ENCODE results near the gene CERS4. TPM values are rescaled to one million over a fixed set of nuclear protein-coding genes. Genes with fewer than 3 reads are reported as not detected.
"Not testable (repeated sequence)": the region's sequence is repeated elsewhere in the genome, so short reads cannot be mapped to it uniquely, and the experiment has no call there.

CERS4 gene
- total RNA-seq, 2 donors from 2014 or later = 23.2 to 28.8 TPM

- no peak for DNase-seq (ENCODE audit: low spot score)
- intact Hi-C loops (cut with DNase I) = no loop called here
Observed at GRCh38 chr19:8239528-8240273, 30.5 kb downstream of the CERS4 start.

GRCh38 chr19:8240274-8241229 is 31.4 kb downstream of the CERS4 start:
- intact Hi-C loops (cut with DNase I) = no loop called here
- DNase-seq (ENCODE audit: low spot score) = peak; percentile 96

GRCh38 chr19:8241646-8242045 is 32.5 kb downstream of the CERS4 start:
- intact Hi-C loops (cut with DNase I) = no loop called here
- no peak for DNase-seq (ENCODE audit: low spot score)

GRCh38 chr19:8242211-8242821 is 33.1 kb downstream of the CERS4 start:
- intact Hi-C loops (cut with DNase I) = no loop called here
- DNase-seq (ENCODE audit: low spot score) = no peak

GRCh38 chr19:8243146-8243545 is 34.0 kb downstream of the CERS4 start:
- DNase-seq (ENCODE audit: low spot score) = no peak
- intact Hi-C loops (cut with DNase I) = no loop called here

- intact Hi-C loops (cut with DNase I) = no loop called here
Observed at GRCh38 chr19:8244442-8244841, 35.3 kb downstream of the CERS4 start.

GRCh38 chr19:8245869-8246835 is 37.0 kb downstream of the CERS4 start:
- intact Hi-C loops (cut with DNase I) = no loop called here
- DNase-seq (ENCODE audit: low spot score) = no peak

More at GRCh38 chr19:8244442-8244841, 35.3 kb downstream of the CERS4 start:
- DNase-seq (ENCODE audit: low spot score) = no peak

GRCh38 chr19:8247129-8247890 is 38.1 kb downstream of the CERS4 start:
- DNase-seq (ENCODE audit: low spot score); intact Hi-C loops (cut with DNase I): not testable (repeated sequence)

- no peak for DNase-seq (ENCODE audit: low spot score)
- intact Hi-C loops (cut with DNase I) = no loop called here
Observed at GRCh38 chr19:8248348-8249328, 39.5 kb downstream of the CERS4 start.

- DNase-seq (ENCODE audit: low spot score) = no peak
- intact Hi-C loops (cut with DNase I) = loop anchor here (5.0 kb wide), 1 partner anchor 93 kb away; no protein-coding TSS in a partner anchor
Observed at GRCh38 chr19:8250596-8250995, 41.4 kb downstream of the CERS4 start.

GRCh38 chr19:8251025-8251472 is 41.9 kb downstream of the CERS4 start:
- DNase-seq (ENCODE audit: low spot score) = peak; percentile 90
- intact Hi-C loops (cut with DNase I) = loop anchor here (5.0 kb wide), 1 partner anchor 94 kb away; no protein-coding TSS in a partner anchor

GRCh38 chr19:8252922-8253589 is 43.9 kb downstream of the CERS4 start:
- DNase-seq (ENCODE audit: low spot score) = peak; percentile 94
- intact Hi-C loops (cut with DNase I) = loop anchor here (5.0 kb wide), 1 partner anchor 96 kb away; no protein-coding TSS in a partner anchor

GRCh38 chr19:8253678-8254077 is 44.5 kb downstream of the CERS4 start:
- no peak for DNase-seq (ENCODE audit: low spot score)
- intact Hi-C loops (cut with DNase I) = loop anchor here (5.0 kb wide), 1 partner anchor 96 kb away; no protein-coding TSS in a partner anchor

- intact Hi-C loops (cut with DNase I) = loop anchor here (5.0 kb wide), 3 partner anchors 97 to 327 kb away; partner anchors contain the start of gene CTXN1 (in 1 of the 2)
- no peak for DNase-seq (ENCODE audit: low spot score)
Observed at GRCh38 chr19:8254286-8255001, 45.3 kb downstream of the CERS4 start.

Data from posterior vena cava (tissue), 2 donors.